ENCODE results near the gene E2F2. TPM values are rescaled to one million over a fixed set of nuclear protein-coding genes. Genes with fewer than 3 reads are reported as not detected.

The E2F2 gene
- polyA plus RNA-seq, 1 of the 3 experiments (the other 2 are of a cell fraction) = 0.43 TPM

GRCh38 chr1:23537296-23537973 is 6.4 kb upstream of the E2F2 start:
- 0 out of 4 replicates have a peak, but pooled peaks of 1 of the 2 experiments have one; percentile 50 for TF ChIP-seq EP300 (IDR thresholded peaks at IDR 0.05; ENCODE audit: borderline replicate concordance in 1 of 2, low read depth in 1 of 2, low read length in 1 of 2)
- TF ChIP-seq GATA2 (CRISPR knock-in tag; IDR thresholded peaks at IDR 0.05) = peak; percentile 58
- no peak for TF ChIP-seq TEAD4 (IDR thresholded peaks at IDR 0.05; ENCODE audit: borderline replicate concordance, insufficient read depth)
- TF ChIP-seq YY1 (IDR thresholded peaks at IDR 0.05; ENCODE audit: low read depth) = no peak
- TF ChIP-seq TCF12 (IDR thresholded peaks at IDR 0.05) = peak; percentile 95
- peak; percentile 85 for TF ChIP-seq RCOR1 (IDR thresholded peaks at IDR 0.05; ENCODE audit: low read length)
- no peak for TF ChIP-seq RAD21 (IDR thresholded peaks at IDR 0.05; ENCODE audit: low read length)
- TF ChIP-seq JUND (IDR thresholded peaks at IDR 0.05) = no peak
- no peak for TF ChIP-seq ELF1 (IDR thresholded peaks at IDR 0.05)
- TF ChIP-seq SMC3 (IDR thresholded peaks at IDR 0.05; ENCODE audit: low read depth, low read length) = no peak
- no peak for TF ChIP-seq EZH2phosphoT487 (IDR thresholded peaks at IDR 0.05; ENCODE audit: borderline replicate concordance, low read depth)
- no peak for TF ChIP-seq PBX3 (IDR thresholded peaks at IDR 0.05)
- H3K9me2 ChIP-seq = no peaks in the 10 kb centered on the region
- H3K36me3 ChIP-seq (replicated peaks in 1 of 2; ENCODE audit: control insufficient read depth in 1 of 2, insufficient read depth in 2 of 2, low read length in 1 of 2) = no peaks in the 10 kb centered on the region
- DNase-seq = no peak
- H3K4me3 ChIP-seq (ENCODE audit: low read depth in 2 of 2, low read length in 1 of 2) = no peak overlapping the region
- no peaks in the 10 kb centered on the region for H3K9me3 ChIP-seq
- H3F3A ChIP-seq (replicated peaks; ENCODE audit: insufficient read depth) = peaks cover 5% of the 10 kb centered on the region
- H2AFZ ChIP-seq (ENCODE audit: low read depth) = no peak overlapping the region
- peak overlapping the region; percentile 8; the same call in 1 of the 2 replicates for H3K4me2 ChIP-seq
- 58% methylated on average over 9 of the region's 9 CpGs for WGBS (ENCODE audit: low lambda C conversion rate)
- H3K9ac ChIP-seq = no peak overlapping the region
- H3K79me2 ChIP-seq (ENCODE audit: insufficient read depth) = no peaks in the 10 kb centered on the region
- peaks cover 6 to 9% of the 10 kb centered on the region in 2 experiments; a peak in 3 of 4 replicates for H3K4me1 ChIP-seq (ENCODE audit: control insufficient read depth in 1 of 2, insufficient read depth in 2 of 2, low read depth in 1 of 2, low read length in 1 of 2)
- H4K20me1 ChIP-seq (ENCODE audit: insufficient read depth) = no peaks in the 10 kb centered on the region
- POLR2A ChIA-PET = no interaction called here
- H3K27me3 ChIP-seq (ENCODE audit: insufficient read depth) = no peaks in the 10 kb centered on the region
- peak overlapping the region; percentile 25 to 36; a peak in 2 of 4 replicates for H3K27ac ChIP-seq (ENCODE audit: low read depth in 2 of 2, low read length in 1 of 2)
- CTCF ChIA-PET = interaction anchor here (0.8 to 29.7 kb wide), 5 partner anchors 22 to 134 kb away, joined by 3 to 503 read pairs (median 3); no protein-coding TSS in a partner anchor

GRCh38 chr1:23533246-23534023 is 2.4 kb upstream of the E2F2 start:
- Histone ChIP-seq H3K4me2 (no peak overlapping the region), H3K4me1 (ENCODE audit: control insufficient read depth in 1 of 2, insufficient read depth in 2 of 2, low read depth in 1 of 2, low read length in 1 of 2) (peaks cover 9 to 31% of the 10 kb centered on the region in 2 experiments; a peak in 3 of 4 replicates), H3K27ac (ENCODE audit: low read depth in 2 of 2, low read length in 1 of 2) (peak overlapping the region in 1 of 2 experiments; percentile 98; a peak in 1 of 4 replicates), H3F3A (replicated peaks; ENCODE audit: insufficient read depth) (peaks cover 14% of the 10 kb centered on the region), H3K9me2 (no peaks in the 10 kb centered on the region), H3K4me3 (ENCODE audit: low read depth in 2 of 2, low read length in 1 of 2) (no peak overlapping the region), H3K79me2 (ENCODE audit: insufficient read depth) (no peaks in the 10 kb centered on the region), H3K9me3 (no peaks in the 10 kb centered on the region), H4K20me1 (ENCODE audit: insufficient read depth) (no peaks in the 10 kb centered on the region), H3K9ac (no peak overlapping the region), H2AFZ (ENCODE audit: low read depth) (no peak overlapping the region), H3K36me3 (replicated peaks in 1 of 2; ENCODE audit: control insufficient read depth in 1 of 2, insufficient read depth in 2 of 2, low read length in 1 of 2) (no peaks in the 10 kb centered on the region), H3K27me3 (ENCODE audit: insufficient read depth) (no peaks in the 10 kb centered on the region)
- CTCF ChIA-PET = interaction anchor here (1.2 to 29.7 kb wide), 3 partner anchors 27 to 104 kb away, joined by 3 to 503 read pairs (median 16); no protein-coding TSS in a partner anchor
- WGBS (ENCODE audit: low lambda C conversion rate) = 94% methylated on average over 6 of the region's 6 CpGs
- POLR2A ChIA-PET = no interaction called here
- no peak for DNase-seq
- no peak for TF ChIP-seq IRF3 (IDR thresholded peaks at IDR 0.05; ENCODE audit: low read depth, low read length)
- TF ChIP-seq REST (IDR thresholded peaks at IDR 0.05; ENCODE audit: low read depth, low read length) = no peak
- no peak for TF ChIP-seq RAD21 (IDR thresholded peaks at IDR 0.05; ENCODE audit: low read length)
- TF ChIP-seq TEAD4 (IDR thresholded peaks at IDR 0.05; ENCODE audit: borderline replicate concordance, insufficient read depth) = no peak
- TF ChIP-seq RCOR1 (IDR thresholded peaks at IDR 0.05; ENCODE audit: low read length) = no peak
- TF ChIP-seq ZBTB33 (IDR thresholded peaks at IDR 0.05; ENCODE audit: borderline replicate concordance, low read depth) = no peak
- TF ChIP-seq SMC3 (IDR thresholded peaks at IDR 0.05; ENCODE audit: low read depth, low read length) = no peak
- TF ChIP-seq TAF1 (IDR thresholded peaks at IDR 0.05; ENCODE audit: borderline replicate concordance, low read depth, low read length) = no peak

Data from SK-N-SH (cell line).